DMS79 treated with DMSO at 0.1 percent for 48 hours (cell line): ENCODE data around the gene RELA.
A peak's percentile ranks its signal among the peaks of the same experiment; 100 is the strongest.

Experiments
- DNase-seq: peaks from one replicate; lab custom pipeline; 2025; lab: John Stamatoyannopoulos, UW

Gene RELA

DNA sequence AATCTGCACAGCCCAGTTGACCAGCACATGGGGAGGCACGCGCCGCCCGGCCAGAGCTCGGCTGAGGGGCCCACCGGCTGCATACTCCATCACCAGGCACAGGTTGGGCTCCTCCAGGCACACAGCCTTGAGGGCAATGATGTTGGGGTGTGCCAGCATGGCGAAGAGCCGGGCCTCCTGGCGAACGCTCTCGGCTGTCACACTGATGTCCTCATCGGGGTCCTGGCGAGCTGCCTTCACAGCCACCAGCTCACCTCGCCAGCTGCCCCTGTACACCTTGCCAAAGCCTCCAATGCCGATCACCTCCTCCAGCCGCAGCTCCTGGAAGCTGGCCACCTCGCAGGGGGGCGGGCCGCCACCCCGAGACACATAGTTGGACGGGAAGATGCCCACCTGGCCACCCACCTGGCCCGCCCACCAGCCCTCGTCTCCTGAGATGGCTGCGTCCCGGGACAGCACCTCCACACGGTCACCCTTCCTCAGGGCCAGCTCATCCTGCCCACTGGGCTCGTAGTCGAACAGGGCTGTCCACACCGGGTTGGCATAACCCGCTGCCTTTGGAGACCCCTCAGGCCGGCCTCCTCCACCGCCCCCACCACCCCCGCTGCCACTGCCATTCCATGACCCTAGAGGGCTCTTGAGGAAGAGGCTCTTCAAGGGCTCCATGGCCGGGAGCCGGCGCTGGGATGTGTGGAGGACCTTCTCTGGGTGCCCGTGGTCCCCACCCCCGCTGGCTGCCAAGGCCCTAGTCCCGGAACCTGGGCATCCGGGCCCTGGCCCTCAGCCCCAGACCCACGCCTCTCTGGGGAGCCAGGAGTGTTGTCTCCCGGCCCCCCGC, 49.4 kb downstream of the RELA start:
- peak; percentile 20 for DNase-seq

GRCh38 chr11:65612691-65613090, 50.0 kb downstream of the RELA start:
- DNase-seq = no peak

DNA sequence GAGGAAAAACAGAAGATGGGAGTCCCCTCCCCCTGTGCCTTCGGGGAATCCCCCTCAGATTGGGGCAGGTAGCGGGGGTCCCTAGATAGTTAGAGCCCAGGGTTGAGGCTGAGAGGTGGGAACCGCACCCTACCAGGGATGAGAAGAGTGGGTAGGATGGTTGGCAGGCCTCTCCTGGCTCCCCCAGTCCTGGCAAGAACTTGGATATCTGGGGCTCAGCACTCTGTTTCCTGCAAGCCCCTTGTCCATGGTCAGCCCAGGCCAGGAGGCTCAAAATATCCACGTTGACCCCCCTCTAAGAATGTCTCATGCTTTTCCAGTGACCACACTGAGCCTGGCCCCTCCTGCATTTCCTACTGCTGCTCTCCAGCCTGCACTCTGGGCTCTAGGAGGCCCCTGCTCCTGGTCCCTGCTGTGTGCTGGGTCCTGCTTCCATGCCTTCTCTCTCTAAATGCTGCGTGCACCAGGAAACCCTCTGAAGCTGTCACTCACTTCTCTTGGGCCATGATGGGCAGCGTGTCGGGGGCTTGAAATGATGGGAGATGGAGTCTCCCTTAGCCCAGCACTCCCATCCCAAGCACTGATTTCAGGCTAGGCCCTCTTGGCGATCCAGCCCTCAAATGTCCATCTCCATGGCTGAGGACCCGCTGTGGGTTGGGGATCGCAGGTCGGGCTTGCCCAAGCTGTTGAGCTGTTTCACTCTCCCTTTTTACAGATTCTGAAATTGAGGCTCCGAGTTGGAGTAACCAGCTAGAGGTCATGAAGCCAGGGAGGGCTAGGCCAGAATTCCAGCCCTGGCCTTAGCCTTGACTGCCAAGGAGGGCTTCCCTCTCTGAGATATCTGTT, 50.7 kb downstream of the RELA start:
- DNase-seq = no peak

GRCh38 chr11:65611028-65611757, 51.5 kb downstream of the RELA start:
- no peak for DNase-seq

DNA sequence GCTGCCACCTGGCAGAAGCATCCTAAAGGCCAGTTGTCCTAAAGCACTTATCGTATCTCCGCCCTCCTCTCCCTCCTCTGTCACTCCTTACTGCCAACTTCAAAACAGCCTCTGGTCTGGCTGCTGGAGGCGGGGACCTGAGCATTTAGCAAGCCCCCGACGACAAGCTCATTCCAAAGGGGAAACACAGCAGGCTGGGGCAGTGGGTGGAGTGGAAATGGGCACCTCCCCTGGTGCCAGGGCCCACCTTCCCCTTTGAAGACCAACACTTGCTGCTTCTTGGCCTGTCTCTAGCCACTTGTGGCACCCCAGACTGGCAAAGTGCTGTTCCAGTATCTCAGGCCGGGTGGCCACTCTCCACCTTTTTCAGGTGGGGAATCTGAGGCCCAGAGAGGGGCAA, 52.3 kb downstream of the RELA start:
- no peak for DNase-seq

- no peak for DNase-seq
These were observed 53.1 kb downstream of the RELA start for GRCh38 chr11:65609665-65610064.

GRCh38 chr11:65609229-65609628, 53.5 kb downstream of the RELA start:
- DNase-seq = no peak

DNA sequence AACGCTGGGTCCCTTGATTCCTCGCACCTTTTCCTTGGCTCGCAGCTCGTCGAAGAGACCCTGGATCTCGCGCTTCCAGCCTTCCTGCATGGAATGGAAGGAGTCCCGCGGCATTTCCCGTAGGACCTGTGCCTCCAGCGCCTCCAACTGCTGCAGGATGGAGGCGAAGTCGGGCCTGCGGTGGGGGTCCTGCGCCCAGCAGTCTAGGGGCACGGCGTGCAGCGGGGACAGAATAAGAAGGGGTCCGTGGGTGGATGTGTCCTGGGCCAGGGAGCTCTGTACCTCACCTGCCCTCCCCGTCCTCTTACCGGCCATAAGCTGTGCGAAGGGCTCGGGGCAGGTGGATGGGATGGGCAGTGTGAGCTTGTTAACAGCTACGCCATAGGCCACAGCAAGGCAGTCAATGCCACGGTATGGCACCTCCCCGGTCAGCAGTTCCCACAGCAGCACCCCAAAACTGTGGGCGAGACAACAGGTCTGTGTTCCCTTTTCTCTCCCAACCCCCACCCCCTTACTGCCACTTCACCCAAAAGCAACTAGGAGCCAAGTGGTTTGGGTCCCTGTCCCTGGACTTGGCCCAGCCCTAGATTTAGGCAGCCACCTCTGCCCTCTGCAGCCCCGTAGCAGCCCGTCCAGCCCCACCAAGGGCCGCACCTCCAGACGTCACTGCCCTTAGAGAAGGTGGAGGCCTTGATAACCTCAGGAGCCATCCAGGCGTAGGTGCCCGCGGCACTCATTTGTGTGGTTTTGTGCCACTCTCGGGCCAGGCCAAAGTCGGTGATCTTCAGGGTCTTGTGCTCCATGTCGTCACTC, 54.9 kb downstream of the RELA start:
- DNase-seq = no peak

DNA sequence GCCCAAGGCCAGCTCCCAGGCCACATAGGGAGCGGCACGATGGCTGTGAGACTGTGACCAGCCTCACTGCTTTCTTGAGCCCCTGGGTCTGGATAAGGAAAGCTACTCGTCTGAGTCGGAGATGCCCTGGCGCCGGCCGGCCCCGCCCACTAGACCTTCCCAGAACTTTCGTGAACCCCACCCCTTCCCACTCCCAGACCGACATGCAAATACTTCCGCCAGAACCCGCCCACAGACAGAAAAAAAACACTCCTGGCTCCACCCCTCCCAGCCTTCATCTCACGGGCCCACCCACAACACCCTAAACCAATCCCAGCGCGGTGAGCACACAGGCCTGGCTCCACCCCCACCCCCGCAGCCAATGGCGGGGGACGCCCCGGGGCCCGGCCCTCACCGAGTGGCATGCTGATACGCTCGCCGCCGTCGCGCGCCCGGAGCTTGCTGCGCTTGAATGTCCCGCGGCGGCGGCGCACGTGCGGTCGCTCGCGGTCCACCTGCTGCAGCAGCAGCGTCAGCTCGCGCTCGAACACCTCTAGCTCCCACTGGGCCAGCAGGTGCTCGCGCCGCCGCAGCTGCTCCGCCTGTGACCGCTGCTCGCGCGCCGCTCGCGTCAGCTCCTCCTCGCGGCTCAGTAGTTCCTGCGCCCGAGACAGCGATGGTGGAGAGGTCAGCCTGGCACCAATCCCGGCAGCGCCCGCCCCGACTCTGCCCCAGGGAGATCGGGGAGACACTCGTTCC, 55.7 kb downstream of the RELA start:
- DNase-seq = no peak

DNA sequence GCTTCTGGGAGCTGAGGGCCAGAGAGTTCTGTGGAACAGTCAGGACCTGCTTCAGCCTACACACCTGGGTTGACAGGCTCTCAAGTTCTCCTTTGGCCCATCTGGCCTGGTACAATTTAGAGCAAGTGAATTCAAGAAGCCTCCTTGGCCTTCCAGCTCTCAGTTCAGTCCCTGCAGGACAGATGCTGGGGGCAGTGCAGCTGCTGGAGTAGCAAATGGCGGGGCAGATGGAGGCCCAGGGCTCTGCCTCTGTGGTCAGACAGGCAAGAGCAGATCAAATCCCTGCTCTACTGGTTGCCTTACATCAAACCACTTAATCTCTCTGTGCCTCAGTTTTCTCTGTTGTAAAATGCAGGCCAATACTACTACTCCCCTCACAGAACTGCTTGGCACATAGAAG, 58.5 kb downstream of the RELA start:
- no peak for DNase-seq
